ENCODE data around the gene SIGLEC1. TPM values are rescaled to one million over a fixed set of nuclear protein-coding genes. Genes with fewer than 3 reads are reported as not detected.

The SIGLEC1 gene
- total and polyA plus RNA-seq, 2 donors (not counting 1 experiment from before 2014, with no cell fraction given), result not detected

DNA sequence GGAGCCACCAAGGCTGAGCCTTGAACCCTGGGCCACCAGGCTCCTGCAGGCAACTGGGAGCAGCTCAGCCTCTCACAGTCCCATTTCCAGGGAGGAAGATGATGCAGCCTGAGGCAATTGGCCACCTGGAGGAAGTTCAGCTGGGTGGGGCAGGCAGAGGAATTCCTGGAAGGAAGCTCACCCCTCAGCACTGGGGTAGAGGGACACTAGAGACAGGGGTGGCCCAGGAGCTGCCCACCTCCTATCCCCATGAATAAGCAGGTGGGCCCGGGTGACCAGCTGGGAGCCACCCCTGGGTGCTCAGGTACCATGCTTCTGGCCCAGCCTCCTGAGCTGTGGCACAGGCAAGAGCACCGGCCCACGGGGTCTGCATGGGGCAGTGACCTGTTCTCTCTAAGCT lies 16.5 kb upstream of the SIGLEC1 start:
- no peak overlapping the region for H3K27ac ChIP-seq (ENCODE audit: insufficient read depth, low read length)
- H2AFZ ChIP-seq (ENCODE audit: low read length), result no peak overlapping the region
- DNase-seq (ENCODE audit: low read depth in 2 of 2), result no peak
- TF ChIP-seq, protein P1, sequence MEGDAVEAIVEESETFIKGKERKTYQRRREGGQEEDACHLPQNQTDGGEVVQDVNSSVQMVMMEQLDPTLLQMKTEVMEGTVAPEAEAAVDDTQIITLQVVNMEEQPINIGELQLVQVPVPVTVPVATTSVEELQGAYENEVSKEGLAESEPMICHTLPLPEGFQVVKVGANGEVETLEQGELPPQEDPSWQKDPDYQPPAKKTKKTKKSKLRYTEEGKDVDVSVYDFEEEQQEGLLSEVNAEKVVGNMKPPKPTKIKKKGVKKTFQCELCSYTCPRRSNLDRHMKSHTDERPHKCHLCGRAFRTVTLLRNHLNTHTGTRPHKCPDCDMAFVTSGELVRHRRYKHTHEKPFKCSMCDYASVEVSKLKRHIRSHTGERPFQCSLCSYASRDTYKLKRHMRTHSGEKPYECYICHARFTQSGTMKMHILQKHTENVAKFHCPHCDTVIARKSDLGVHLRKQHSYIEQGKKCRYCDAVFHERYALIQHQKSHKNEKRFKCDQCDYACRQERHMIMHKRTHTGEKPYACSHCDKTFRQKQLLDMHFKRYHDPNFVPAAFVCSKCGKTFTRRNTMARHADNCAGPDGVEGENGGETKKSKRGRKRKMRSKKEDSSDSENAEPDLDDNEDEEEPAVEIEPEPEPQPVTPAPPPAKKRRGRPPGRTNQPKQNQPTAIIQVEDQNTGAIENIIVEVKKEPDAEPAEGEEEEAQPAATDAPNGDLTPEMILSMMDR (conservative IDR thresholded peaks at IDR 0.05 in 1 of 2, IDR thresholded peaks at IDR 0.05 in 1 of 2; ENCODE audit: low read depth in 1 of 2, low read length in 2 of 2), result no peak
- no peaks in the 10 kb centered on the region for H4K20me1 ChIP-seq (ENCODE audit: control insufficient read depth, extremely low read depth, insufficient read depth, low read length)
- H3K79me2 ChIP-seq (ENCODE audit: control insufficient read depth, insufficient read depth, low read length), result no peaks in the 10 kb centered on the region
- peaks cover 24% of the 10 kb centered on the region for H3K27me3 ChIP-seq (ENCODE audit: control insufficient read depth, insufficient read depth, low read length)
- no peaks in the 10 kb centered on the region for H3K36me3 ChIP-seq (ENCODE audit: control insufficient read depth, insufficient read depth, low read length)
- peaks cover 4% of the 10 kb centered on the region for H3K4me1 ChIP-seq (ENCODE audit: control insufficient read depth, extremely low read depth, insufficient read depth, low read length)
- no peaks in the 10 kb centered on the region for H3K9me3 ChIP-seq (ENCODE audit: control insufficient read depth, insufficient read depth, low read depth, low read length)
- H3K9ac ChIP-seq (ENCODE audit: insufficient read depth, low read length), result no peak overlapping the region
- no peak overlapping the region for H3K4me3 ChIP-seq (replicated peaks in 1 of 4; ENCODE audit: control extremely low read depth in 1 of 4, insufficient read depth in 1 of 4, low read depth in 3 of 4, low read length in 4 of 4)
- H3K4me2 ChIP-seq (ENCODE audit: extremely low read depth, insufficient read depth, low read length), result no peak overlapping the region

DNA sequence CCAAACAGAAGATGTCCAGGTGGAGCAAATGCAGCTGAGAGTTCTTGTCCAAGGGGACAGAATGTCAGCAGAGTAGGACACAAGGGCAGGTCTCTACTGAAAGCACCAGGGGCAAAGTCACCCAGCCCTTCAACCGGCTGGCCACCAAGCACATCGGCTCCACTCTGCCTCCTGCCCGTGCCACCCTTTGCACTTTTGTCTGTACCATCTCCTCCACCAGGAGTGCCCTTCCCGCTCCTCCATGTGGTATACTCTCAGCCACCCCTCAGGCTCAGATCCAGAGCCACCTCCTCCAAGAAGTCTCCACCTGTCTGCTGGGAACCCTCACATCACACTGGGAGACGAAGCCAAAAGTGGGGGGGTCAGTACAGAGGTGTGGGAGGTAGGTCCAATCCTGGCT lies 16.0 kb upstream of the SIGLEC1 start:
- H3K4me1 ChIP-seq (ENCODE audit: control insufficient read depth, extremely low read depth, insufficient read depth, low read length), result peaks cover 4% of the 10 kb centered on the region
- H2AFZ ChIP-seq (ENCODE audit: low read length), result no peak overlapping the region
- no peak overlapping the region for H3K4me2 ChIP-seq (ENCODE audit: extremely low read depth, insufficient read depth, low read length)
- H3K27ac ChIP-seq (ENCODE audit: insufficient read depth, low read length), result no peak overlapping the region
- no peak for TF ChIP-seq EZH2 (IDR thresholded peaks at IDR 0.05; ENCODE audit: low read length, missing control alignments)
- TF ChIP-seq, protein P1 (conservative IDR thresholded peaks at IDR 0.05 in 1 of 2, IDR thresholded peaks at IDR 0.05 in 1 of 2; ENCODE audit: low read depth in 1 of 2, low read length in 2 of 2), result no peak
- no peak overlapping the region for H3K4me3 ChIP-seq (replicated peaks in 1 of 4; ENCODE audit: control extremely low read depth in 1 of 4, insufficient read depth in 1 of 4, low read depth in 3 of 4, low read length in 4 of 4)
- H3K79me2 ChIP-seq (ENCODE audit: control insufficient read depth, insufficient read depth, low read length), result no peaks in the 10 kb centered on the region
- H3K9me3 ChIP-seq (ENCODE audit: control insufficient read depth, insufficient read depth, low read depth, low read length), result no peaks in the 10 kb centered on the region
- no peaks in the 10 kb centered on the region for H4K20me1 ChIP-seq (ENCODE audit: control insufficient read depth, extremely low read depth, insufficient read depth, low read length)
- H3K9ac ChIP-seq (ENCODE audit: insufficient read depth, low read length), result no peak overlapping the region
- DNase-seq (ENCODE audit: low read depth in 2 of 2), result no peak
- no peaks in the 10 kb centered on the region for H3K36me3 ChIP-seq (ENCODE audit: control insufficient read depth, insufficient read depth, low read length)
- H3K27me3 ChIP-seq (ENCODE audit: control insufficient read depth, insufficient read depth, low read length), result peaks cover 24% of the 10 kb centered on the region

DNA sequence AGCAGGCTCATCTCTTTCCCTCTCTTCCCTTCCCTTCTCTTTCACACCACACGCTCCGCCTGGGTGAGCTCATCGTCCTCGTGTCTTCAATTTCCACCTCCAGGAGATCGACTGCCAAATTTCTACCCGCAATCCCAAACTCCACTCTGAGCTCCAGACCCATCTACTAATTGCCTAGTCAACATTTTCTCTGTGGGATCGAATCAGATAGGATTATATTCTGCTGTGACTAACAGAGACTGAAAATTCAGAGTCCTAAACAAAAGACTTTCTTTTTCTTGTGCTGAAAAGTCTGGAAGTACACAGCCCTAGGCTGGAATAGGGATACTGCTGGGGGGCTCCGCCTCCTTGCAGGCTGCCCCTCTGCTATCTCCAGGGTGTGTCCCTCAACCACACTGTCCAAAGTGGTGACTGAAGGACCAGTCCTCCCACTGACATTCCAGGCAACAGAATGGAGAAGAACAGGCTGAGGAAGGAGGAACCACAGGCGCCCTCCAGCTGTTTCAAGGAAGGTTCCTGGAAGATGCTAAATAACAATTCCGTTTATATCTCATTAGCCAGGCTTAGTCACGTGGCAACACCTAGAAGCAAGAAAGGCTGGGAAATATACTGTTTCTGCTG lies 15.1 kb upstream of the SIGLEC1 start:
- H3K4me3 ChIP-seq (replicated peaks in 1 of 4; ENCODE audit: control extremely low read depth in 1 of 4, insufficient read depth in 1 of 4, low read depth in 3 of 4, low read length in 4 of 4), result peak overlapping the region; percentile 1 to 35 (median 22)
- peaks cover 18% of the 10 kb centered on the region for H3K27me3 ChIP-seq (ENCODE audit: control insufficient read depth, insufficient read depth, low read length)
- H4K20me1 ChIP-seq (ENCODE audit: control insufficient read depth, extremely low read depth, insufficient read depth, low read length), result no peaks in the 10 kb centered on the region
- peak overlapping the region; percentile 44 for H2AFZ ChIP-seq (ENCODE audit: low read length)
- no peaks in the 10 kb centered on the region for H3K79me2 ChIP-seq (ENCODE audit: control insufficient read depth, insufficient read depth, low read length)
- peak; percentile 48 to 66 for DNase-seq (ENCODE audit: low read depth in 2 of 2)
- H3K9me3 ChIP-seq (ENCODE audit: control insufficient read depth, insufficient read depth, low read depth, low read length), result no peaks in the 10 kb centered on the region
- H3K4me1 ChIP-seq (ENCODE audit: control insufficient read depth, extremely low read depth, insufficient read depth, low read length), result peaks cover 4% of the 10 kb centered on the region
- no peak overlapping the region for H3K27ac ChIP-seq (ENCODE audit: insufficient read depth, low read length)
- peak overlapping the region; percentile 80 for H3K4me2 ChIP-seq (ENCODE audit: extremely low read depth, insufficient read depth, low read length)
- no peak overlapping the region for H3K9ac ChIP-seq (ENCODE audit: insufficient read depth, low read length)
- H3K36me3 ChIP-seq (ENCODE audit: control insufficient read depth, insufficient read depth, low read length), result no peaks in the 10 kb centered on the region
- no peak for TF ChIP-seq EZH2 (IDR thresholded peaks at IDR 0.05; ENCODE audit: low read length, missing control alignments)
- TF ChIP-seq, protein P1 (conservative IDR thresholded peaks at IDR 0.05 in 1 of 2, IDR thresholded peaks at IDR 0.05 in 1 of 2; ENCODE audit: low read depth in 1 of 2, low read length in 2 of 2), result no peak

Data from fibroblast of lung (primary cell).